GM10248 (cell line): ENCODE results near the gene GLB1L3.
A peak's percentile ranks its signal among the peaks of the same experiment; 100 is the strongest.

Source experiments
- CTCF ChIA-PET: fragments of 300-600 bp; sonication (Branson Sonifier 250); formaldehyde crosslinking; extraction: SDS; loops from one replicate; lab custom pipeline; 2021; ENCODE audit warnings: antibody characterized with exemption; lab: Yijun Ruan, JAX
- POLR2A ChIA-PET: fragments of 350-650 bp; sonication (Branson Sonifier 250); formaldehyde crosslinking; extraction: SDS; loops from one replicate; lab custom pipeline; 2020; ENCODE audit warnings: antibody characterized with exemption; lab: Yijun Ruan, JAX
- DNase-seq: peaks from one replicate; pipeline ENCODE4 v3.0.0; 2012; ENCODE audit errors: extremely low spot score
- TF ChIP-seq, protein P1 (sequence below): IDR thresholded peaks from 2 replicates; pipeline ENCODE4 v1.5.1; 2012; ENCODE audit warnings: mild to moderate bottlenecking, low read depth; ENCODE audit errors: extremely low read depth, missing control alignments, control extremely low read depth

The GLB1L3 gene

GRCh38 chr11:134260983-134261382 is 15.2 kb upstream of the GLB1L3 start:
- CTCF ChIA-PET = interaction anchor here (0.8 to 7.7 kb wide), 5 partner anchors 8 to 31 kb away, joined by 3 to 99 read pairs (median 6); partner anchors contain the start of genes ACAD8, GLB1L3 and THYN1

DNA sequence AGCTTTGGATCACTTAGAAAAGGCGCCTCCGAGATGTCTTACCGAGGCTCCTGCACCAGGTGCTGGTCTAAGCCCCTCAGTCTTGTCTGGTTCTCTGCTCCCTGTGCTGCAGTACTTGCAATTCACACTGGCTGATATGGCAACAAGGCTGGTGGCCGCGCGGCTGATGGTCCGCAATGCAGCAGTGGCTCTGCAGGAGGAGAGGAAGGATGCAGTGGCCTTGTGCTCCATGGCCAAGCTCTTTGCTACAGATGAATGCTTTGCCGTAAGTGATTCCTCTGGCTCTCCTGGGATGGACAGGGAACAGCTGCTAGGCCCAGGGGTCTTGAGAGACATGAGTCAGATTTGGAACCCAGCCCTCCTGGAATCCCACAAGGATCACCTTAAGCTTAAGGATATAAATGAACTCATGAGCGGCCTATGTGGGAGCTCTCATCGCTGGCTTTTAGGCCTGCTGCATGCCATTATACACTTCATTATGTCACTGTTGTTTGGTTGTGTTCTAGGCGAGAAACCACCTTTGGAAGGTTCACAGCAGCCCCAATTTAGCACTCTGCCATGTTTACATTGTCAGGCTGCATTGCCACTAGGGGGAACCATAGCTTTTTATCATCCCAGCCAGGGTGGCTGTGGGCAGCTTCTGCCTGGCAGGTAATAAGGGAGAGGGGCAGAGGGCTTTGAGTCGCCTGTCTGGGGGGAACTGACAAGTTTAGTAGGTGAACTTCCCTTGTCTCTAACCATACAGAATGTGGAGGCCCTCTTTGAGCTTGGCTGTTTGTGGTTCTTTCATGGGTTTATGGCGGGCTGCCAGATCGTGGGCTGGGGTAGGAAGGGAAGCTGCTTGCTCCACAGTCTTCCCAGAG is 14.3 kb upstream of the GLB1L3 start:
- ChIA-PET POLR2A (no interaction called here), CTCF (interaction anchor here (1.0 to 7.7 kb wide), 13 partner anchors 9 to 88 kb away, joined by 3 to 99 read pairs (median 4); partner anchors contain the start of genes ACAD8, GLB1L3 and THYN1)
- TF ChIP-seq, protein P1, sequence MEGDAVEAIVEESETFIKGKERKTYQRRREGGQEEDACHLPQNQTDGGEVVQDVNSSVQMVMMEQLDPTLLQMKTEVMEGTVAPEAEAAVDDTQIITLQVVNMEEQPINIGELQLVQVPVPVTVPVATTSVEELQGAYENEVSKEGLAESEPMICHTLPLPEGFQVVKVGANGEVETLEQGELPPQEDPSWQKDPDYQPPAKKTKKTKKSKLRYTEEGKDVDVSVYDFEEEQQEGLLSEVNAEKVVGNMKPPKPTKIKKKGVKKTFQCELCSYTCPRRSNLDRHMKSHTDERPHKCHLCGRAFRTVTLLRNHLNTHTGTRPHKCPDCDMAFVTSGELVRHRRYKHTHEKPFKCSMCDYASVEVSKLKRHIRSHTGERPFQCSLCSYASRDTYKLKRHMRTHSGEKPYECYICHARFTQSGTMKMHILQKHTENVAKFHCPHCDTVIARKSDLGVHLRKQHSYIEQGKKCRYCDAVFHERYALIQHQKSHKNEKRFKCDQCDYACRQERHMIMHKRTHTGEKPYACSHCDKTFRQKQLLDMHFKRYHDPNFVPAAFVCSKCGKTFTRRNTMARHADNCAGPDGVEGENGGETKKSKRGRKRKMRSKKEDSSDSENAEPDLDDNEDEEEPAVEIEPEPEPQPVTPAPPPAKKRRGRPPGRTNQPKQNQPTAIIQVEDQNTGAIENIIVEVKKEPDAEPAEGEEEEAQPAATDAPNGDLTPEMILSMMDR = peak; percentile 64
- DNase-seq = peak; percentile 63

More at GRCh38 chr11:134260983-134261382, 15.2 kb upstream of the GLB1L3 start:
- DNase-seq = no peak
- POLR2A ChIA-PET = no interaction called here
- TF ChIP-seq, protein P1 = no peak

DNA sequence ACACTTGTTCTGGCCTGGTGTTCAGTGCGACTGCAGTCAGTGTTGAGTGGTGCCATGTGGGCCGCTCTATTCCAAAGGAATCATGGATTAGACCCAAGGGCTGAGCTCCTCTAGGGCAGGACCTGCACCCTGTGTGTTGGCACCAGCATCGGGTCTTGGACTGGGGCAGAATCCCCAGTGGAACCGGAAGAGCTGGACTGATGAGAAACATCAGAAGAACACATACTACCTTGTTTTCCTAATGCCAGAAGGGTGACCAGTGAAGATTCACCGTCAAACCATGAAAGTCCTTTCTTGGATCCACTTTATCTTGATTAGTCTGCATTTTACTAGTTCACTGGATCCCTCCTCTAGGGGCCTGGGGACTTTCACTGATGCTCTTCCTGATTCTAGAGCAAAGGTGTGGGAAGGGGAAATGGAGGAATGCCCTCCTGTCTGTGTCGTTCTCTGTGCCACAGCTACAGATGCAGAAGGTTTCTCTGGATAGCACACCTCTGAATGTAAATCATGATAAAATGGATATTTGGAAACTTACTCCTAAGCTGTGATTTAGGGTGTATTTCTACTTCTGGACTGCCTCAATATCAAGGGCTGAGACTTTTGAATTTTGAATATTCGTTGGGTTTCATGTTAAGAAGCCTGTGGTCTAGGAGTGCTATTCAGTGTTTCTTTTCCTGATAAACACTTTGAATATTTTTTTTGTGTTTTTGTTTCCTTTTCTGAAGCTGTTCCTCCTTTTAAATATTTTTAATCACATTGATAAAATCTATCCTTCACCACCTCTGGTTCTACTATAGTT is 11.0 kb upstream of the GLB1L3 start:
- no peak for DNase-seq
- TF ChIP-seq, protein P1 = no peak
- POLR2A ChIA-PET = no interaction called here
- CTCF ChIA-PET = interaction anchor here (1.0 to 7.7 kb wide), 4 partner anchors 10 to 603 kb away, joined by 3 to 99 read pairs (median 24); partner anchors contain the start of genes ACAD8, GLB1L3 and THYN1

DNA sequence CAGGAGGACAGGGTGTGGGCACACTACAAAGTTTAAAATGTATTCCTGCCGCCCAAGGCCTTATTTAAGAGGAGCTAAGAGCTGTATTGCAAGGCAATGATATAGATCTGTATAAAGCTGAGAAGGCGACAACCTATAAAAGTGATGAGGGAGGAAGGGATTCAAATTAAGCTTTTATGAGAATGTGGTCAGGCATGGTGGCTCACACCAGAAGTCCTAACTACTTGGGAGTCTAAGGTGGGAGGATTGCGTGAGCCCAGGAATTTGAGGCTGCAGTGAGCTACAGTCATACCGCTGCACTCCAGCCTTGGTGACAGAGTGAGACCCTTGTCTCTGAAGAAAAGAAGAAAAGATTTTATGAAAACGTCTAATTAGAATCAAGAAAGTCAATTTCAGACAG is 9.7 kb upstream of the GLB1L3 start:
- CTCF ChIA-PET = interaction anchor here (7.1 to 7.7 kb wide), 2 partner anchors 9 to 14 kb away, joined by 46 to 99 read pairs; partner anchors contain the start of genes ACAD8, GLB1L3 and THYN1
- POLR2A ChIA-PET = no interaction called here
- DNase-seq = no peak
- TF ChIP-seq, protein P1 = no peak

DNA sequence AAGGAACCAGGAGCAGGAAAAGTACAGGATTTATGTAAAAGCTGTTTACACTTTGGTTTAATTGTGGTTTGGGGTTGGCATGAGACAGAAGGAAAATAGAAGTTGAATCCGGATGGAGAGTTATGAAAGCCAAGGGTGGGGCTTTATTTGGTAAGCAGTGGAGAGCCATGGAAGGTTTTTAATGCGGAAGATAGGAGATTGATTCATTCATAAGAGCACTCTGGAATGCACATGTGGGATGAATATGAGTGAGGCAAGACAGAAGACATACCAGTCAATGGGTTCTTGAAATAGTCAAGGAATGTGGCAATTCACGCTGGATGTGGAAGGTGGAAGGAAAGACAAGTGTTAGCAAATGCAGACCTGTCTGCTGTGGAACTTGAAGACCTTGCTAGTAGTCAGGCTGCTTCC is 9.3 kb upstream of the GLB1L3 start:
- no peak for DNase-seq
- TF ChIP-seq, protein P1 = no peak
- CTCF ChIA-PET = interaction anchor here (7.1 to 7.7 kb wide), 2 partner anchors 8 to 14 kb away, joined by 46 to 99 read pairs; partner anchors contain the start of genes ACAD8, GLB1L3 and THYN1
- POLR2A ChIA-PET = no interaction called here

DNA sequence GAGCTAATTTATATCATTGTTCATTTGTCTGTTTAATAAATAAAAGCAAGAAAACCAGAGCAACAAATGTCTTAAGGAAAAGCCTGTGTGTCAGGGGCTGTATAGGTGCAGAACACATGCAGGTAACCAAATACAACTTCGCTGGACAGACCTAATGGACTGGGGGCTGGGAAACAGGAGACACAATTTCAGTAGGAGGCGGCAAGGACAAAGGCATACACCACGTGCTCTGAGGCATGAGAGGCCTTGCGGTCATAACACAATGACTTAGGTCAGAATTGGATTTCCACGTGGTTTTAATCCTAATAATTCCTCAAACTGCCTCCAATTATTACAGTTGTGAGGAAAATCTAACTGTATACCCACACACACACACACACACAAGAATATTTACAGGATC is 8.7 kb upstream of the GLB1L3 start:
- no peak for DNase-seq
- ChIA-PET CTCF (interaction anchor here (7.1 to 7.7 kb wide), 2 partner anchors 8 to 15 kb away, joined by 46 to 99 read pairs; partner anchors contain the start of genes ACAD8, GLB1L3 and THYN1), POLR2A (no interaction called here)
- TF ChIP-seq, protein P1 = no peak
